SJCRH30 (cell line): ENCODE measurements around the gene ZNF524. TPM values are rescaled to one million over a fixed set of nuclear protein-coding genes. Genes with fewer than 3 reads are reported as not detected.

ENCODE experiments used
- DNase-seq, 2 experiments: peaks; one replicate each; pipeline ENCODE4 v3.0.0-alpha.2; 2015 to 2020
- H3K27ac ChIP-seq: fragments of 250-450 bp; sonication (Bioruptor Pico); 2 replicates; pipeline ENCODE4 v1.5.1; 2020; ENCODE audit warnings: mild to moderate bottlenecking, moderate library complexity
- H3K27me3 ChIP-seq: fragments of 250-450 bp; sonication (Bioruptor Pico); 2 replicates; pipeline ENCODE4 v1.5.1; 2020; ENCODE audit warnings: mild to moderate bottlenecking, moderate library complexity
- H3K36me3 ChIP-seq: fragments of 250-450 bp; sonication (Bioruptor Pico); 2 replicates; pipeline ENCODE4 v1.5.1; 2020; ENCODE audit warnings: mild to moderate bottlenecking, moderate library complexity
- H3K4me1 ChIP-seq: fragments of 250-450 bp; sonication (Bioruptor Pico); 2 replicates; pipeline ENCODE4 v1.5.1; 2020; ENCODE audit warnings: mild to moderate bottlenecking, moderate library complexity
- H3K4me3 ChIP-seq: fragments of 250-450 bp; sonication (Bioruptor Pico); 2 replicates; pipeline ENCODE4 v1.5.1; 2020; ENCODE audit warnings: mild to moderate bottlenecking, moderate library complexity
- H3K9me3 ChIP-seq: fragments of 250-450 bp; sonication (Bioruptor Pico); replicated peaks from 2 replicates; pipeline ENCODE4 v1.5.1; 2020; ENCODE audit warnings: mild to moderate bottlenecking, moderate library complexity
- total RNA-seq: library from RNA; depleted of rRNA; stranded (reverse); fragments of >200 nt; shearing (Covaris generic); gene quantifications from 2 replicates; pipeline ENCODE4 v1.2.3, GENCODE V29; 2014

ZNF524 gene
- total RNA-seq, 1 experiment from 2014 or later, result 3.2 TPM

DNA sequence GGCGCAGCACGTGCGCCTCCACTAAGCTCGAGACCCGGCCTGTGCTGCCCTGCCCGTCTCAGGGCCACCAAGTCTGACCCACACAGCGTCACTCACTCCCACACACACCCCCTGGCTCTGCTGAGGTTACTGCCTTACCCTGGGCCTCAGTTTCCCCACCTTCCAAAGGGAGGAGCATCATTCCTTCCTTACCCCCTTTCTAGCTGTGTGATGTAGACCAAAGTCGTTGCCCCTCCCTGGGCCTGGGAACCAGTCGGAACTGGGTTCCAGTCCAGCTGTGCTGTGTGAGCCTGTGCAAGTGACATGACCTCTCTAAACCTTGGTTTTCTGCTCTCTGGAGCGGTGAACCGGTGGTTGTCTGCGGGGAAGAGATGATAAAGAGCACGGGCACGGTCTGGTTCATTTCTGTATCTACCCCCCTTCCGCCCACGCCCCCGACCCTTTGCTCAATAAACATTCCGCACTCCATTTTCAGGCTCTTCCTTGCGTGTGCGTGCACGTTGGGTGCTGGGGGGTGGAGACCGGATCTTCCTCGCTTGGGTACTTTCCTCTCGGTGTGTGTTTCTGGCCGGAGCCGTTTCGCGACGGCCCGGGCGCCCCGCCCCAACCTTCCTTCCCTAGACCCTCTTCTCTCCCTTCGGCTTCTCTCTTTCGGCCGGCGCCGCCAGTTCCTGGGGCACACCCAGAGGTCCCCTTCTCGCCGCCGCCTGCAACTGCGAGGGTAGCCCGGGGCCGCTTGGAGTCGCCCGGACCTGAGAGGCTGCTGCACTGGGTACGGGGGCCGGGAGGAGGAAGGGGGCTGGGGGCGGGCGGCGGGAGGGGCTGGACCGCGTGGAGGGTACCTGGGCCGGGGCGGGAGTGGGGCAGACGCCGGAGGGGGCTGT is 43.2 kb downstream of the ZNF524 start, which contains the start of gene ZNF581:
Gene ZNF581, plus strand, starts transcription at position 647 of the 884 bp plus-strand sequence. CDS start 923 bp downstream, outside the sequence.
- no peaks in the 10 kb centered on the region for H3K27me3 ChIP-seq
- H3K4me3 ChIP-seq, result peak within 1 kb of the TSS; percentile 84
- H3K9me3 ChIP-seq, result no peaks in the 10 kb centered on the region
- DNase-seq, result peak; percentile 73 to 83
- peaks cover 9% of the 10 kb centered on the region; the same call in 1 of the 2 replicates for H3K4me1 ChIP-seq
- no peak within 1 kb of the TSS; the same call in 1 of the 2 replicates for H3K27ac ChIP-seq
- H3K36me3 ChIP-seq, result peaks cover 19% of the 10 kb centered on the region

DNA sequence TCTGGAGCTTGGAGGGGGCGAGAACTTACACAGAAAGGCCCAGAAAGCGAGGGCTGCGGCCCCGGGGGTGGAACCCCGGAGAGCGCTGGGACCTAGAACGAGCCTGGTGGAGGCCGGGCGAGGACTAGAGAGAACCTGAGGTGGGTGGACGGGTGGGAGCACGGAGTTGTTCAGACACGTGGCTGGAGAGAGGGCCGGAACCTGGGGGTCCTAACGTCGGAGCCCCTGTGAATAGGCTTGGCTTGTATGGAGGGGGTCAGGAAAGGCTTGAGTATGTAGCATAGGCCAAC is 43.7 kb downstream of the ZNF524 start:
- H3K36me3 ChIP-seq, result peaks cover 19% of the 10 kb centered on the region
- no peaks in the 10 kb centered on the region for H3K9me3 ChIP-seq
- no peak overlapping the region; the same call in 1 of the 2 replicates for H3K27ac ChIP-seq
- DNase-seq, result no peak
- peaks cover 9% of the 10 kb centered on the region; the same call in 1 of the 2 replicates for H3K4me1 ChIP-seq
- peak overlapping the region; percentile 84 for H3K4me3 ChIP-seq
- H3K27me3 ChIP-seq, result no peaks in the 10 kb centered on the region

DNA sequence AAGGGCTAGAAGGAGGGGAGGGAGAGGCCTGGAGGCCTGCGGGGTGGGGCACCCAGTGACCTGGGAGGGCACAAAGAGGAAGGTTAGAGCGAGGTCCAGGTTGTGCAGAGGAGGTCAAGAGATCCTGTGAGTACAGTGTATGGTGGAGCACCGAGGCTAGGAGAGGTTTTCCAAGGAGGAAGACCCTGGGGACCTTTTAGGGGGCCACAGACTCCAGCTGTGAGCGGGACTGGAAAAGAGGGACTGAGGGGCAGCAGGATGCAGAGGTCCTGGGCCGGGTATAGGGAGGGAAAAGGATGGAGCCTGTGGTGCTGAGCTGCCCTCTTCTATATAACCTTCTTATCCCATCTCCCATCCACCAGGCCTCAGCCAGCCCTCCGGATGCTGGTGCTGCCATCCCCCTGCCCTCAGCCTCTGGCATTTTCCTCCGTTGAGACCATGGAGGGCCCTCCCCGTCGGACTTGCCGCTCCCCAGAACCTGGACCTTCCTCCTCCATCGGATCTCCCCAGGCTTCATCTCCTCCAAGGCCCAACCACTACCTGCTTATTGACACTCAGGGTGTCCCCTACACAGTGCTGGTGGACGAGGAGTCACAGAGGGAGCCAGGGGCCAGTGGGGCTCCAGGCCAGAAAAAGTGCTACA is 44.2 kb downstream of the ZNF524 start:
- no peak for DNase-seq
- peaks cover 9% of the 10 kb centered on the region; the same call in 1 of the 2 replicates for H3K4me1 ChIP-seq

DNA sequence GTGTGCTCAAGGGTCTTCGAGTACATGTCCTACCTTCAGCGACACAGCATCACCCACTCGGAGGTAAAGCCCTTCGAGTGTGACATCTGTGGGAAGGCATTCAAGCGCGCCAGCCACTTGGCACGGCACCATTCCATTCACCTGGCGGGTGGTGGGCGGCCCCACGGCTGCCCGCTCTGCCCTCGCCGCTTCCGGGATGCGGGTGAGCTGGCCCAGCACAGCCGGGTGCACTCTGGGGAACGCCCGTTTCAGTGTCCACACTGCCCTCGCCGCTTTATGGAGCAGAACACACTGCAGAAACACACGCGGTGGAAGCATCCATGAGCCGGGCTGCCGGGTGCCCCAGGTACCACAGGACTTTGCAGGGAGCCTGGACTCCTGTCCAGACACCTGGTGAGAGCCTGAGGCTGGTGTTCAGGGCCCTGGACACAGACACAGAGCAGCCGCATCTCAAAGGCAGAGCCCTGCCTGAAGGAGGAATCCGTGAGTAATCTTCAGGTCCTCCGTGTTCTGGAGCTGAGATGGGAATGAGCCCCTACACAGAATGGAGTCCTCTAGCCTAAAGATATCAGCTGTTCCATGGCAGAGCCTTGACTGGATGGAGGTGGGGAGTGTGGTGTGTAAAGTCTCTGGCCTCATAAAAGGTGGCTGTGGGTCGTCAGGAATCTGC is 44.9 kb downstream of the ZNF524 start:
- H3K4me3 ChIP-seq, result no peak overlapping the region

More for the DNA sequence above, 44.2 kb downstream of the ZNF524 start:
- Histone ChIP-seq H3K4me3 (peak overlapping the region; percentile 84), H3K27me3 (no peaks in the 10 kb centered on the region), H3K9me3 (no peaks in the 10 kb centered on the region), H3K27ac (no peak overlapping the region; the same call in 1 of the 2 replicates), H3K36me3 (peaks cover 19% of the 10 kb centered on the region)

DNA sequence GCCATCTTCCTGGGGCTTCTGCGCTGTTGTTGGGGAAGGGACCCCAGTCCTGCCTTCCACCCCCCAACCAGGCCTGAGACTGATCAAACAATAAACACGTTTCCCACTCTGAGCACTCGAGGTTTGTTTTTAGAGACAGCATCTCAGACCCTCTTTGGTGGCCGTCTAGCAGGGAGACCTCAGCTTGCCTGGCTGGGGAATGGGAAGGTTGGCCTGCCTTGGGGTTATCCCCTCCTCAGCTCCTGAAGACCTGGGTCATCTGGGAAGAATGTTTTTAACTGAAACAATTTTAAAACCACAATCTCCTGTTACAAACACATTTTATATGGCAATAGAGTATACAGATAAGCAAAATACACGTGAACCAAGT is 45.4 kb downstream of the ZNF524 start:
- no peak for DNase-seq
- H3K27me3 ChIP-seq, result no peaks in the 10 kb centered on the region
- peaks cover 19% of the 10 kb centered on the region for H3K36me3 ChIP-seq
- H3K9me3 ChIP-seq, result no peaks in the 10 kb centered on the region
- no peak overlapping the region for H3K4me3 ChIP-seq
- H3K27ac ChIP-seq, result no peak overlapping the region
- peaks cover 9% of the 10 kb centered on the region; the same call in 1 of the 2 replicates for H3K4me1 ChIP-seq

More for the DNA sequence above, 44.9 kb downstream of the ZNF524 start:
- H3K9me3 ChIP-seq, result no peaks in the 10 kb centered on the region
- H3K4me1 ChIP-seq, result peaks cover 9% of the 10 kb centered on the region; the same call in 1 of the 2 replicates
- no peak for DNase-seq
- peaks cover 19% of the 10 kb centered on the region for H3K36me3 ChIP-seq
- H3K27me3 ChIP-seq, result no peaks in the 10 kb centered on the region
- H3K27ac ChIP-seq, result no peak overlapping the region

DNA sequence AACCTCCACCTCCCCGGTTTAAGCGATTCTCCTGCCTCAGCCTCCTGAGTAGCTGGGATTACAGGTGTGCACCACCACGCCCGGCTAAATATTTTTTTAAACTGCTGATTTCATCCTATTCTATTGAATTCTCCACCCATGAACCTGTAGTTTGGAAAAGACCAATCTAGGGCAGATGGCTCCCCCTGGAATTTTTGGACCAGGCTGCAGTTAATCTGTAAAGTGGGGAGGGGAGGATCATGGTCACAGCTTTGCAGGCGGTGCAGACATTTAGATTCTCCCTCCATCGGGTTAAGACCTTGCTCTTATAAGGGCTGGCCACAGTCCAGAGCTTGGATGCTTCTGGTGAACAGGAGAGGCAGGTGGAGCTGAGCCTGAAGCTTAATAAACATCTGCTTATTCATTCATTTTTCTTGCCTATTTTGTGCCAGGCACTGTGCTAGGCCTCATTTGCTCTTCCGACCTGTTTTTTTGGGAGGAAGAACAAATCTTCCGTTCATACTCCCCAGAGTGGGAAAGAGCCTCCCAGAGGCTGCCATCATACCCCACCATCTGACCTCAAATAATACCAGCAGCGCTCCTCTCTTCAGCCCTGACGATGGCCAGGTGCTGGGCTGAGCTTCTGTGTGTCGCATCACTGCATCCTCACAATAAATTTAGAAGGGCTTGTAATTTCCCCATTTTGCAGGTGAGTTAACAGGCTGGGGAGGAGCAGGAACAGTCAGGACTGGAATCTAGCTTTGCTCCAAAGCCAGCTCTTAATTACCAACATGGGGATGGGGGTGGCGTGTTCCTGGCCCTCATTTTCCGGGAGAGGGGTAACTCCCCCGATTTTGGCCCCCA is 47.0 kb downstream of the ZNF524 start:
- Histone ChIP-seq H3K9me3 (no peaks in the 10 kb centered on the region), H3K27me3 (no peaks in the 10 kb centered on the region), H3K36me3 (peaks cover 19% of the 10 kb centered on the region), H3K4me3 (peak overlapping the region; percentile 88), H3K4me1 (peaks cover 8% of the 10 kb centered on the region; the same call in 1 of the 2 replicates), H3K27ac (no peak overlapping the region)
- no peak for DNase-seq

DNA sequence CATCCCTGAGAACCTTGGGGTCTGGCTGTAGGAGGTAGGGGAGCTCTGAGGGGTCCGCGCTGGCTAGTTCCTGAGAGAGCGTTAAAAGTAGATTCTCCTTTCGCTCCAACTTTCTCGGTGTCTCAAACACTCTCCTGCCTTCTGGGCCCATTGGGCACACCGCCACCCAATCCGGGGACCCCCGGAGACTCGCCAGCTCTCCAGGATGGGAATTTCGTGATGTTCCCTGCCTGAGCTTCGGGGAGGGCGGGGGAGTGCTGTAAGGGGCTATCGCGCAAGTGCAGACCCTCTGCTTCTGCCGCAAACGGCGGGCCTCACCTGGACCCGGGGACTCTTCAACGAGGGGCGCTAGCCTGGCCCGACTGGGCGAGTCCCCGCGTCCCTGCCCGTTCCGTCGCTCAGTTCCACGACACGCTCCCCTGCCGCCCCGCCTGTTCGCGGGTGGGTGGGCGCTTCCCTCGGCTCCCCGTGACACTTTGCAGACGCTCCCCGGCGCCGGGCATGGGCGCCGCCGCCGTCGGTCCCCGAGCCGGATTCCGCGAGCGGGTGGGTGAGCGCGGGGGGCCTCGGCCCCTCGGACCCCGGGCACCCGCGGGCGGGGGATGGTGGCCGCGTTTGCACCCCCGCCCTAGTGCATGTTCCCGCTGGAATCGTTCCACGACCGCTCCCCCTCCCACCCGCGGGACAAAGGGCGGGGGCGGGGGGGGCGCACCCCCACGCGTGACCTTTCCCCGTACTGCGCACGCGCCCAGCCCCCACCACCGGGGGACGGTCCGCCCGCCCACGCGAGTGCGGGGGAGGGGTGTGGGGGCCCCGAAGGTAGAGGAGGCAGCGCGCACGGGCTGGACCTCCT is 47.9 kb downstream of the ZNF524 start, which contains the start of gene CCDC106:
Gene CCDC106, plus strand, starts transcription at position 481 of the 853 bp plus-strand sequence. CDS start 835 bp downstream, outside the sequence.
- H3K27ac ChIP-seq, result peak within 1 kb of the TSS; percentile 72
- no peaks in the 10 kb centered on the region for H3K27me3 ChIP-seq
- DNase-seq, result peak; percentile 82 to 84
- H3K9me3 ChIP-seq, result no peaks in the 10 kb centered on the region
- peaks cover 3% of the 10 kb centered on the region; the same call in 1 of the 2 replicates for H3K4me1 ChIP-seq
- peak within 1 kb of the TSS; percentile 88 for H3K4me3 ChIP-seq
- peaks cover 19% of the 10 kb centered on the region for H3K36me3 ChIP-seq

DNA sequence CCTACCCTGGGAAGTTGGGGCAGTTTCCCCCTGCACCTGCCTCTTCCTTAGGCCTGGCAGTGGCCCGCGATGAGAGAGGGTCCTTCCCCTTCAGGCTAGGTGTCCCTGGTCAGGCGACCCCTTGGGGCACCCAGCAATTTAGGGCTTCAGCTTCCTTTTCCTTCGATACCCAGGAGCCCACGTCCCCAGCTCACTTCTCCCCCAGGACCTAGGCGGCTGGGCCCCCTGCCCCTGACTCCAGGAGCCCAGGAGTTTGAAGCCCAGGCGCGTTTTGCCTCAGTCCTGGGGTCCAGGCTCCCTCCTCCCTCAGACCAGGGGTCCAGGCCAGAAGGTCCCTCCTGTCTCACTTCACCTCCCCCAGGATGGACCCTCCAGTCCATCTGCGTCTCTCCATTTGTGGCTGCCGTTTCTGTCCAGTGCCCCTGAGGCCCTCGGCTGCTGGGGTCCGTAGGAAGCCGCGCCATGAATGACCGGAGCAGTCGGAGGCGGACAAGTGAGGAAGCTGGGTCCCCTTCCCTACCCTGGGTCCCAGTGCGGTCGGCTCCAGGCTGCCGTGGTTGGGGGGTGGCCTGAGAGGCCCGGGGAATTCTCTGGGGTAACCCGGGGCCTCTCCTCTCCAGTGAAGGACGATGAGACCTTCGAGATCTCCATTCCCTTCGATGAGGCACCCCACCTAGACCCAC is 48.6 kb downstream of the ZNF524 start:
- Histone ChIP-seq H3K27me3 (no peaks in the 10 kb centered on the region), H3K27ac (no peak overlapping the region; the same call in 1 of the 2 replicates), H3K36me3 (peaks cover 19% of the 10 kb centered on the region), H3K4me1 (no peaks in the 10 kb centered on the region), H3K9me3 (no peaks in the 10 kb centered on the region), H3K4me3 (peak overlapping the region; percentile 88)
- peak in 1 of 2 experiments; percentile 35 for DNase-seq

DNA sequence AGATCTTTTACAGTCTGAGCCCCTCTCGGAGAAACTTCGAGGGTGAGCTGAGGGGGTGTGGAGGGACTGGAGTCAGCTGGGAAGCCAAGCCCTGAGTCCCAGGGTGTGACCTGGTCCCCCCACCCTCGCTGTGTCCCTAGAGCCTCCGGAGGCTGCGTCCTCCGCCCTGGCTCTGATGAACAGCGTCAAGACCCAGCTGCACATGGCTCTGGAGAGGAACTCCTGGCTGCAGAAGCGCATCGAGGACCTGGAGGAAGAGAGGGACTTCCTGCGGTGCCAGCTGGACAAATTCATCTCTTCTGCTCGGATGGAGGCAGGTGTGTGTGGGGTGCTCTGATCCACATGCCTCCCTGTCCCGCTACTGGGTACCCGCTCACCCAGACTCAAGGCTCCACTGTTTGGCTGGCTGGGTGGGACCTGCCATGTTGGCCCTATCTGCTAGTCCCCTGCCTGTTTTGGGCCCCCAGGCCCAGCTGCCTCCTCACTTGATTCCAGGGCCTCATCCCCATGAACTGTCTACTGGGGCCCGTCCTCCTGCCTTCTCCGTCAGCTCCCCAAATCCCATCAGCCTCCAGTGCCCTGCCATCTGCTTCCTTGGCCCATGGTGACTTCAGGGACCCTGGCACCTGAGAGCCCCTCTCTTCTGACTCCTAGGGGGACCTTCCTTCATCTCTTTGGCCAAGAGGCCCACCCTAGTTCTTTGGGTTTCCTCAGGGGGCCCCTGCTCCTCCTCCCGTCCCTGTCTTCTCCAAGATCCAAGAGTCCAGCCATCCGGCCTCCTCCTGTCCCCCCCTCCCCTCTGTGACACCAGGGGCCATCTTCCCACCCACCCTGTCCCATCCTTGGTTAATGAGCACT is 49.4 kb downstream of the ZNF524 start:
- no peak for DNase-seq
- Histone ChIP-seq H3K4me1 (no peaks in the 10 kb centered on the region), H3K4me3 (no peak overlapping the region), H3K36me3 (peaks cover 19% of the 10 kb centered on the region), H3K27me3 (no peaks in the 10 kb centered on the region), H3K9me3 (no peaks in the 10 kb centered on the region), H3K27ac (no peak overlapping the region)

DNA sequence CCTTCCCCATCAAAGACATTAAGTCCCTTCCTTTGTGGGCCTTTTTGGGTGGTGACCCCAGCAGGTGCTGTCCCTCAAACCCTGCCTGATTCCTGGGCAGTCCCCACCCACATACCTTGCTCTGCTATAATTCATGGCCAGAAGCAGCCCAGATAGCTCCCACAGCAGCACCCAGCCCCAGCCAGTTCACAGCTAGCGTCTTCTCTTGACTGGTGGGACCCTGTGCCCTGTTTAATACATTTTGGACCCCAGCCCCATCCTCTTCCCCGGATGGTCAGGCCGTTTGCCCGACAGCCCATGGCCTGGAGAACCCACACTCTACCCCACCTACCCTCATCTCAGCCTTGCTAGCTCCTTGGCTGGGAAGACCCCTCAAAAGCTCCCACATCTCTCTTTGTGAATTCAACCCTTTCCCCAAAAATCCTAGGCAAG is 50.1 kb downstream of the ZNF524 start:
- no peak overlapping the region for H3K27ac ChIP-seq
- H3K4me3 ChIP-seq, result no peak overlapping the region
- no peaks in the 10 kb centered on the region for H3K9me3 ChIP-seq
- no peaks in the 10 kb centered on the region for H3K4me1 ChIP-seq
- H3K27me3 ChIP-seq, result no peaks in the 10 kb centered on the region
- no peak for DNase-seq
- peaks cover 13% of the 10 kb centered on the region for H3K36me3 ChIP-seq

DNA sequence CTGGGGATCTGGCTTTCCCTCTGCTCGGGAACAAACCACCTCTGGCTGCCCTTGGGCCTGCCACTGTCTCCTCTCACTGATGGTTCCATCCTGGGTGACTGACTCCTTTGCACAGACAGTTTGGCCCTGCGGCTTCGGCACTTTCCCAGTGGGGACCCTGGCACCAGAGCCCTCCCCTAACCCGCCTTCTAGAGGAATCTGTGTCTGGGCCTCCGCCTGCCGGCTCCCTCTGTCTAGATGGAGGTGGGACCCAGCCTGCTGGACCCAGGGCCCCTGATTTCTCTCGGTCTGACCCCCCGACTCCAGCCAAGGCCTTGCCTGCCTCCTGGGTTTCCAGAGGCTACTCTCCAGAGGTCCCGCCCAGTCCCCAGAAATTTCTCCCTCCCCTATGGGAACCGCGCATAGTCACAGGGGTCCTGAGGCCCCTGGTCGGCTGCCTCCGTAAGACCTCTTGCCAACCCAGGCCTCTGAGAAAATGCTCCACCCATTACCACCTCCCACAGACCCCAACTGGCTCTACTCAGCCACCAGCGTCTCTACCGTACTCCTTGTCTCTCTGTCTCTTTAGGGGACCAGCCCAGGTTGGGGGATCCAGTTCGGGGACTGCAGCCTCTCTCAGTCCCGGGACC is 50.6 kb downstream of the ZNF524 start:
- no peaks in the 10 kb centered on the region for H3K27me3 ChIP-seq
- no peak overlapping the region for H3K4me3 ChIP-seq
- H3K27ac ChIP-seq, result no peak overlapping the region
- no peaks in the 10 kb centered on the region for H3K4me1 ChIP-seq
- no peaks in the 10 kb centered on the region for H3K9me3 ChIP-seq
- peaks cover 8% of the 10 kb centered on the region for H3K36me3 ChIP-seq
- no peak for DNase-seq

DNA sequence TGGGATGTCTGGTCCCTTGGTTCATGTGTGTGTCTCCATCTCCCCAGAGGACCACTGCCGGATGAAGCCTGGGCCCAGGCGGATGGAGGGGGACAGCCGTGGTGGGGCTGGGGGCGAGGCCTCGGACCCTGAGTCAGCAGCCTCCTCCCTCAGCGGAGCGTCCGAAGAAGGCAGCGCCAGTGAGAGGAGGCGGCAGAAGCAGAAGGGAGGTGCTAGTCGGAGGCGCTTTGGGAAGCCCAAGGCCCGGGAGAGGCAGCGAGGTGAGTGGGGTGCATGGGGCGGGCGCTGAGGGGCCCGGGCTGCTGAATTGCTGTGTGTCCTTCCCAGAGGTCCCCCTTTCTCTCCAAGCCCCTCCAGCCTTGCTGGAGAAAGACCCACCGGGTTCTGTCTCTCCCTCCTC is 51.1 kb downstream of the ZNF524 start:
- Histone ChIP-seq H3K27me3 (no peaks in the 10 kb centered on the region), H3K4me1 (no peaks in the 10 kb centered on the region), H3K36me3 (peaks cover 8% of the 10 kb centered on the region; the same call in 1 of the 2 replicates), H3K9me3 (no peaks in the 10 kb centered on the region), H3K4me3 (no peak overlapping the region), H3K27ac (no peak overlapping the region)
- no peak for DNase-seq
